Cardiac septum (tissue), 1 donor: ENCODE results near the gene LAMA3. TPM values are rescaled to one million over a fixed set of nuclear protein-coding genes. Genes with fewer than 3 reads are reported as not detected.

ENCODE experiments used
- DNase-seq: peaks from one replicate; pipeline ENCODE4 v3.0.0-alpha.2; 2020; ENCODE audit warnings: low spot score
- intact Hi-C: fragments of 100-400 bp; cut with DNase I; formaldehyde crosslinking; loops from one replicate; pipeline ENCODE4 v1.14.0; 2022
- total RNA-seq: library from RNA; stranded (reverse); fragmentation: NEBNext Ultra II Directional; extraction: Animal tissue kit (Norgen Biotek cat#: 25700); gene quantifications from one replicate; pipeline ENCODE4 v1.2.1, GENCODE V29; 2021
- donor health status: DM: no; HTN: no; CAD: no.

The LAMA3 gene
- total RNA-seq, 1 donor from 2014 or later = 3.0 TPM

DNA sequence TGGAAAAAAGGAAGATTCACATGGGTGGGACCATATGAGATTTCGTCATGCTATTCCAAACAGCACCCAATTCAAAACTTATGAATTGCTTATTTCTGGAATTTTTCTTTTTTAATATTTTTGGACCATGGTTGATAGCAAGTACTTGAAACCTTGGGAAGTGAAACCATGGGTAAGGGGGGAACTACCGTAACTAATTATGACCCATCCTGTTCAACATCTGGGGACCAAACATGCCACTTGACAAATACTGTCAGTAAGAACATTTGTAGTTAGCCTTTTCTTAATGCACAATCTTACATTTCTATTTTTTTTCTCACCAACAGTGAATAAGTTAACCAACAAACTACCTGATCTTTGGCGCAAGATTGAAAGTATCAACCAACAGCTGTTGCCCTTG is 219.6 kb downstream of the LAMA3 start:
- DNase-seq = no peak

DNA sequence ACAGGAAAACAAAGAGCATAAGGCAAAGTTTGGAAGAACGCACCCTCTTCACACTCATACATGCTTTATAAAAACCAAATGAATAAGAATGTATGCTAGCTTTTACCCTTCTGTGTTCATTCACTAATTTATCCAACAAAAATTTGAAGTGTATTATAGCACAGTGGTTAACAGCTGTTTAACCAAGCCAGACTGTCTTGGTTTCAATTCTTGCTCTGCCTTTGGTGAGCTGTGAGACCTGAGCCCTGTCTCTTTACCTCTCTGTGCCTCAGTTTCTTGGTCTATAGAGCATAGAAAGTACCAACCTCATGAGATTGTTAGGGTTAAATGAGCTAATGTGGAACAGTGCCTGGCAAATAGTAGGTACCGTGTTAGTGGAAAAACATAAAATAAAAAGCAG is 220.8 kb downstream of the LAMA3 start:
- intact Hi-C loops = loop anchor here (10.0 kb wide), 1 partner anchor 175 kb away; no protein-coding TSS in a partner anchor
- DNase-seq = no peak

More for the DNA sequence above, 219.6 kb downstream of the LAMA3 start:
- intact Hi-C loops = no loop called here

DNA sequence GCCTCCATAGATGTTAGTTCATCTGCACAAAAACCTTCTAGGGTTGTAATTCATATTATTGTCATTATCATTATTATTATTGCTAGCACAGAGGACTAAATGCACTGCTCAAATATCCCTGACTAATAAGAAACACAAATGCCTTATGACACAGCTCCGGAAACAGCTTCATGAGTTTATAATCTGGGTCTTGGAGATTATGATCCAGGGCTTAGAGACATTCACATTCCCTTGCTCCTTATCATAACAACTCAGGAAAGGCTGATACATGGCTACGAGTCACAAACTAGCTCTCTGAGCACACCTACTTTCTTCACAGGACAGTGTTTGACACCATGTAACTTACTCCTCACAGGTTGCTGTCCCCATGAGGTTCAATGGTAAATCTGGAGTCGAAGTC is 223.1 kb downstream of the LAMA3 start:
- DNase-seq = no peak
- intact Hi-C loops = loop anchor here (10.0 kb wide), 1 partner anchor 172 kb away; no protein-coding TSS in a partner anchor

DNA sequence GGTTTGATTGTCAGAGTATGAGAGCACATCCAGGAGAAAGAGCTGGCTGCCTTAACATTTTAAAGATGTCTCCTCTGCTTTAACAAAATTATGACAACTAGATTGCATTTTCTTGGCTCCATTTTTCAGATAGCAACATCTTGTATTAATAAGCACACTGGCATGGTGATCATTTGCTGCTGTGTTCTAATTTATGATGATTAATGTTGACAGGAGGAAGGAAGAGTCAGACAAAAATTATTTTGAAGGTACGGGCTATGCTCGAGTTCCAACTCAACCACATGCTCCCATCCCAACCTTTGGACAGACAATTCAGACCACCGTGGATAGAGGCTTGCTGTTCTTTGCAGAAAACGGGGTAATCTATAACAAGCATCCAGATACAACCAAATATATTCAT is 227.1 kb downstream of the LAMA3 start:
- no peak for DNase-seq
- intact Hi-C loops = loop anchor here (5.0 to 10.0 kb wide), 3 partner anchors 89 to 168 kb away; no protein-coding TSS in a partner anchor

DNA sequence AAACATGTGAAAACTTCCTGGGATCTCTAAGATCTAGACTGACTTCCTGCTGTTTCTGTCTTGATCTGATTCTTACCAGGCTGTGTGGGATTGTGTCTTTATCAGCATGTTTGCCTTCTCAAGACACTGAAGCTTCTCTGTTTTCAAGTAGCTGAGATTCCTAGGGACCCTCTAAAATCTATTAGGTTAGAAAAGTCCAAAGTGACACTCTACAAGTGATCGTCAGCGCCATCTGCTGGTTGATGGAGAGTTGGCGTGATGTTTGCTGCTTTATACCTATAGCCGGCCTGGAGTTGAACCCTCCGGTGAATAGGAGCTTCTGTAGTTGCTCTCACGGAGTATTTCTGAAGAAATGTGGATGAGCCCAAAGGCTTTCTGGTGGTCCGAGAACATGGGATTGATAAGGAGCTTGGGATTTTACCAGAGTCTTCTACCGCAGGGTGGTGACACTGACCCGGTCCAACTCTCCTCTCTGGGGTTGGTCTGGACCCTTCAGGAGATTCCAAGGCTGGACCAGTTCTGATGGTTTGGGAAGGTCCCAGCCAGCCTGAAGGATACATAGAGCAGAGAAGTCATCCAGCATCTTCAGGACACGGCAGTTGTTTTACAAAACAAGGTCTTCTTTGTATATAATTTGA is 229.3 kb downstream of the LAMA3 start:
- intact Hi-C loops = loop anchor here (2.0 to 10.0 kb wide), 4 partner anchors 91 to 296 kb away; no protein-coding TSS in a partner anchor
- peak; percentile 80 for DNase-seq

DNA sequence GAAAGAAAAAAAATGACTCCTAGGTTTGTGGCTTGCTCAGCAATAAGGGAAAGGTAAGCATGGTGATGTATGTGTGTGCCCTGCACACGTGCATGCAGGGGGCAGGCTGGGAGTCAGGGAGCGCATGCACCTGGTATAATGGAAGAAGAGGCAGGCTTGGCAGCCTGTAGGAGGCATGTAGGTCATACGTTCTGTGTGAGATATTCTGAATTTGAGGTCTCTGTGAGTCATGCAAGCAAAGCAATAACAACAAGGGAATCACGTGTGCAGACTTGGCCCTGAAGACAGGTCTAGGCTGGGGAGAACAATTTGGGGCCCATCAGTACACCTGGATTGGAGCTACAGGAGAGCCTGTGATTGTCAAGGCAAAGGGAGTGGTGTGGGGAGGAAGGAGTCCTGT is 230.8 kb downstream of the LAMA3 start:
- intact Hi-C loops = loop anchor here (10.0 kb wide), 1 partner anchor 195 kb away; no protein-coding TSS in a partner anchor
- DNase-seq = no peak

DNA sequence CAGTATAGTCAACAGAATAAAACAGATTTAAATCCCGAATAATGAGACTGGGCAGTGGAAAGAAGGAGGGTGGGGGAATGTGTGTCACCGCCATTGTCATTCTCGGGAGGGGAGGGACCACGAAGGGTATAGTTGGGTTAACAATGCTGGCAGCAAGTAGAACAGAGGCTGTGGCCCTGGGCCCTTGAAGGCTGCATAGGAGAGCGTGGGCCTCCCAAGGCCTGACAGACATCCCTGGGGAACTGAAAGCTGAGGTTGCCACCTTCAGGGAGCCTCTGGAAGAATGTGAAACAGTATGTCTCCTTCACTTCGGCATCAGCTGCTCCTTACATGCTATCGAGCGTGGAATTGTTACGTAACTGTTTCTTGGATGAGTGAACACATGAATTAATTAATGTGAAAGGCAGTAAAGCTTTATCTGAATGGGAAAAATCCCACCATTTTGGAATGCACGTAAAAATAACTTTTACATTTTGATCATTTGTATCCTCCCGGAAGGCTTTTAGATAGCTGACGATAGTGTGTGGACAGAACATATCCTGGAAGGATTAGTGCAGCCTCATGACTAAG is 232.5 kb downstream of the LAMA3 start:
- intact Hi-C loops = loop anchor here (10.0 kb wide), 1 partner anchor 193 kb away; no protein-coding TSS in a partner anchor
- DNase-seq = no peak

DNA sequence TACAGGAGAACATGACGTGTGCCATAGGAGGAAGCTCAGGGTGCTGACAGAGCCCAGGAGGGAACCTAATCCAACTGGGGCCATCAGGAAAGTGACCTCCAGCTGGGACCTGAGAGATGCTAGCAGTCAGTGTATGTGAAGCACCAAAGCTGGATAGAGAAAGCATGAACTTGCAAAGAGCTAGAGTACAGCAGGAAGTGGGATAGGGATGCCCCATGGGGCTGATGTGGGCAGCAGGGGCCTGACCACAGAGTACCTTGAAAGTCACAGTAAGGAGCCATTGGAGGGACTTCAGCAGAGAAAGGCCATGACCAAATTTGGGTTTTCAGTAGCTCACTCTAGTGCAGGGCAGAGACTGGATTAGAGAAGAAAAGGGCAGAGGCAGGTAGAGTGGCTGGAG is 233.7 kb downstream of the LAMA3 start:
- DNase-seq = no peak
- intact Hi-C loops = loop anchor here (10.0 kb wide), 1 partner anchor 192 kb away; no protein-coding TSS in a partner anchor

DNA sequence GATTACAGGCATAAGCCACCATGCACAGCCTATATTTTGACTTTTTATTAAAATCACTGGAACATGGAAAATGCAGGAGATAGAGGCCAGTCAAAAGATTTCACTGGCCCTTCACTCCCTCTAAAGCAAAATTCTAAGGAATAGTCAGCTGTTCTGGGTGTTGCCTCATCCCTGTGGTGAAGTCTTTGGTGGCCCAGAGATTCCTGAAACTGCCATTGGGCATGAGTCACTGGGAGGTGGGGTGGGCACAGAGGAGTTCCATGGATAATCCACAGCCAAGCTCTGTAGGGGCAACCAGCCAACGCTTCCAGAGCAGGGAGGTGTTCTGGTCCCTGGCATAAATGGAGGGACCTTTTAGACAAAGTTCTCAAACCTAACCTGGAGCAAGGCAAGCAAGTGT is 235.6 kb downstream of the LAMA3 start:
- intact Hi-C loops = loop anchor here (10.0 kb wide), 1 partner anchor 190 kb away; no protein-coding TSS in a partner anchor
- DNase-seq = no peak

DNA sequence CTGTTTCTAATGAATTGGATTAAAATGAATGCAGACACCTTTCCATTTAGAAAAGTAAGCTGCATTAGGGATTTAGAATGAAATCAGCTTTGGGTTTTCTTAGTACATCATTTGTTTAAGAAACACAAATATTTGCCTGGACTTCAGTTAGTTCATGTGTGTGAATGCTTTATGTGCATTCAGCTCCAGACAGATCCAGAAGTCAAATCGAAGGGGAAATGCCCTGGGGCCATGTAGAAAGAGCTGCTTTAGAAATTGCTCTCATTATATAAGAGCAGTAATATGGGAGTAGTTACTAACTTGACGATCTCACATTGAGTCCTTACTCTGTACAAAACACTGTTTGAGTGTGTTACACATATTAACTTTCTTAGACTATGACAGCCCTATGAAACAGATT is 237.3 kb downstream of the LAMA3 start:
- no peak for DNase-seq
- intact Hi-C loops = loop anchor here (10.0 kb wide), 1 partner anchor 188 kb away; no protein-coding TSS in a partner anchor

DNA sequence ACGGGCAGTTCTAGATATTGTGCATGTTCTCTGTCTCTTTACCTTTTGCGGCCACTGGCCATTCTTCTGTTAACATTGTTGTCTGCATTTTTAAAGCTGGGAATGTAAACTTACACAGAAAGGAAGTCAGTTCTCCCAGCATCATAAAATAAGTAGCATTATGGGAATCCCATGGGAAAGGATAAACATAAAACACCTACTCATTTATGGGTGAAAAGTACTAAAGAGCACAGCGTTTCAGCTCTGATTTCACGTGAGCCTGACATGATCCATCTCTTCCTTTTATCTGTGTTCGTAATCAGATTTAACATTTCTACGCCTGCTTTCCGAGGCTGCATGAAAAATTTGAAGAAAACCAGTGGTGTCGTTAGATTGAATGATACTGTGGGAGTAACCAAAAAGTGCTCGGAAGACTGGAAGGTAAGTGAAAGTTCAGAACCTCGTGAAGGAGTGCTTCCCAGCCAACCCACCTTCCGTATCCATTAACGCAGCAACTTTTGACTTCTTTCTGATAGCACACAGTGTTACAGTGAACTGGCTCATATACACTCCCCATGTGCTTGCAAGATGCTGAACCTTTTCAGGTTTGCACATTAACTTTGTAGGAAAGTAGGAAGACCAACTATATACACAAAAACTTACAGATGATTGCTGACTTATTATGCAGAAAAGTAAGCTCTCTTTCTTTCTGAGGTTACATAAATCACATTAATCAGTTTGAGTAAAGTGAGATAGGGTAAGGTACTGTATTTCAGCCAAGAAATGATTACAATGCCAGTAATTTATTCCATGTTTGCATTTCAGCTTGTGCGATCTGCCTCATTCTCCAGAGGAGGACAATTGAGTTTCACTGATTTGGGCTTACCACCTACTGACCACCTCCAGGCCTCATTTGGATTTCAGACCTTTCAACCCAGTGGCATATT is 238.8 kb downstream of the LAMA3 start:
- no peak for DNase-seq
- intact Hi-C loops = loop anchor here (10.0 kb wide), 1 partner anchor 187 kb away; no protein-coding TSS in a partner anchor

DNA sequence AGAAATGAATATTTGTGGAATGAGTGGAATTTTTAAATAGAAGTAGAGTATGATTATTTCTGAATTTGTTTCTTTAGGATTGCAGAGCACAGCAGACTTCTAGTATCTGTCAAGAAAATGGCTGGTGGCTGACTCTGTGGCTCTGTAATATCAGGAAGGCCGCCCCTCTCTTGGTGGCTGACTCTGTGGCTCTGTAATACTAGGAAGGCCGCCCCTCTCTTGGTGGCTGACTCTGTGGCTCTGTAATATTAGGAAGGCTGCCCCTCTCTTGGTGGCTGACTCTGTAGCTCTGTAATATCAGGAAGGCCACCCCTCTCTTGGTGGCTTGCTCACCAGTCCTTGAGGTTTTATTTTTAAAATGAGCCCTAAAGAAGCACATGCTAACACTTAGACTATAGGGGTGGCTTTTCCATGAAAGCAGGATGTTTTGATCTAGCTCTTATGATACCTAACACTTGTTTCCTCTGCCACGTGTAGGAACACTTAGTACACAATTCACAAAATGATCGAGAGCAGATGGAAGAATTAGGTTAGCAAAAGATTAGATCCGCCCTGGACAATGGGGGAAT is 240.2 kb downstream of the LAMA3 start:
- intact Hi-C loops = loop anchor here (10.0 kb wide), 1 partner anchor 185 kb away; no protein-coding TSS in a partner anchor
- no peak for DNase-seq

DNA sequence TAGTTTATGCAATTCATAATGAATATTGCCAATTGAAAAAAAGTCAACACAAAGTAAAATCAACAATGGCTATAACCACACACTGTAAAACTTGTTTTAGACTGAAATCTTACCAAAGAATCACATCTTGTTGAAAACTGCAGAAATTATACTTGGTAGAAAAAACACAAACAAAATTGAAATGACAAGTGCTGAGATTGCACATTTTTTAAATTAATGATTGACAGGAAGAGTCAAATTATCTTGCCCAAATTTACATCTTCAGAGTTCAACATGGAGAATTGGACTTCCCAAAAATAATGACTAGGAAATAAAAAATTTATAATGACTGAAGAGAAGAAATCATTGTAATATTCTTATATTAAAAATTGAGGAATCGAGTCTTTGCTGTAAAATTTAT is 240.7 kb downstream of the LAMA3 start:
- DNase-seq = no peak
- intact Hi-C loops = no loop called here

DNA sequence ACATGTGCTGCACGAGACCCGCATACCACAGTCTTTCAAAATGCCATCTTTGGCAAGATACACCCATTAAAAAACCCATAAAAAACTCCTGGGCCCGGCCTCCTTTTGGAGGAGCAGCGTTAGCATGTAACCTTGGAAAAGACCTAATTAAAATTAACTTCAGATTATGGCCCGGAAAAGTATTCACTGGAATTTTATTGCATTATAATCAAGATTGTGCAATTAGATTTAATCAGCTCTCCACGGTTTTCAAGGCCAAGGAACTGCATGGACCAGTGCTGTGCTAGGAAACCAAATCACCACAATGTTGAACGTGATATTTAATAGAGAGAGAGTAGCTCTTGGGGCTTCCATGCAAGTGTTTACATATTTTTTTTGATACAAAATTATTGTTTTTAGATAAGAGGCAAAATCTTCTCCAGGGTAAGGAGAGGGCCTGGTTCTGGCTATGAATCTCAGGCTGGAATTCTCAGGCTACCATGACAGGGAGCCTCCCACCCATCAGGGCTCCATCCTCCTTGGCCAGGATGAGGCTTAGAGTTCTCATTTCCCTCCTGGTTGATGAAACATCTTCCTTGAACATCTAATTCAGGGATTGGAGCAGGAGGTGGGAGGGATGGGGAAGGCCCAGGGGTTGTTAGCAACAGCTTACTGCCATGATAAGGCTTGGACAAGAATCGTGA is 243.3 kb downstream of the LAMA3 start:
- DNase-seq = no peak
- intact Hi-C loops = no loop called here

DNA sequence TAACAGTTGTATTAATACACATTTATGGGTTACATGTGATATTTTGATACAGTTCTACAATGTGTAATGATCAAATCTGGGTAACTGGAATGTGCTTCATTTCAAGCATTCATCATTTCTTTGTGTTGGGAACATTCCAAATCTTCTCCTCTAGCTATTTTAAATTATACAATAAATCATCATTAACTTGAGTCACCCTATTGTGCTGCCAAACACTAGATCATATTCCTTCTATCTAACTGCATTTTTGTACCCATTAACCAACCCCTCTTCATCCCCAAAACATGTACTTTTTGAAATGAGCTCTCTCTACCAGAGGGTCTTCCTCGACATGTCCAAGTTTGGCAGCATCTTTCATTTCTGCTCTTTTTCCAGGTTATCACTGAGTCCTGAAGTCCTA is 244.2 kb downstream of the LAMA3 start:
- no peak for DNase-seq
- intact Hi-C loops = no loop called here

DNA sequence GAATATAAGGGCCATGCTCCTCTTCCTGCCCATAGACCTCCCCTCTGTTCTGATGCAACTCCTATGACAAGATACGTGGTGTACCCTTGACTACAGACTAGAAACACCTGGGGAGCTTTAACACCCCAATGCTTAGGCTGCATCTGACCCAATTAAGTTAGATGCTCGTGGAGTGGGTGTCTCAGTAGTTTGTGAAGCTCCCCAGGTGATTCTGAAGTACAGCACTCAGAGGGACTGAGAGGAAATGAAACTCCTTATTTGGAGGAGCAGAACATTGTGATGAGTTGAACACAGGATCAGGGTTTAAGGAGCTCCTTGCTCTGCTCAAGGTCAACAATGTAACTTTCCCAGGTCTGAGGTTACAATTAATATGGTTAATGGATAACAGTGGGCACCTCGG is 245.0 kb downstream of the LAMA3 start:
- intact Hi-C loops = no loop called here
- DNase-seq = no peak

DNA sequence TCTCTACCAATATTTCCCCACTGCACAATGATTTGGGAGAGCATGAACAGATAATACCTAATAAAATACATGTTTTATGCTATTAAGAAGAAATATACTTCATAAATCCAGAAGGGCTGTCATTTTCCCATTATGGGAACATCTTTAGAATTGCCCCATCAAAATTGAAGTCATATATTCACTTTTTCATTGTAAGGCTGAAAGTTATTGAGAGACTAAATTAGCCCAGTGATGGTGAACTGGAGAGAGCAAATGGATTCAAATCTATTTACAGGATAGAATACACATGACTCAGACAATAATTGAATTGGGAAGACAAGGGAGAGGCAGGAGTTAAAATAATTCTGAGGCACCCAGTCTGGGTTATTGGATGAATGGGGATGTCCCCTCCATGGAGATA is 245.6 kb downstream of the LAMA3 start:
- intact Hi-C loops = no loop called here
- DNase-seq = no peak

DNA sequence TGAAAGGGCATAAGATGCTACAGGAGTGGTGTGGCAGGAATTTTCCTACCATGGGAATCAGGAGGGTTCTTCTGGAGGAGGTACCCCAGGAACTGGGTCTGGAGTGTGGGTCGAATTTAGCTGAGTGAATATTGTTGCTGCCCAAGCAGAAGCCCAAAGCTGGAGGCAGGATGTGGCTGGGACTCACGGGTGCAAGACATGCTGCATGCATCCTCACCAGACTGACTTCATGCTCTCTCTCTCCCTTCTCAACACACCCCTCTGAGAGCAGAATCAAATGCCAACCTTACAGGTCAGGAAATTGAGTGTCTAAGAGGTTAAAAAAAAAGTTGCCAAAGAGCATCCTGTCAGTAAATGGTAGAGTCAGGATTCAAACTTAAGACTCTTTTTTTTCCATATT is 246.6 kb downstream of the LAMA3 start:
- no peak for DNase-seq
- intact Hi-C loops = no loop called here

DNA sequence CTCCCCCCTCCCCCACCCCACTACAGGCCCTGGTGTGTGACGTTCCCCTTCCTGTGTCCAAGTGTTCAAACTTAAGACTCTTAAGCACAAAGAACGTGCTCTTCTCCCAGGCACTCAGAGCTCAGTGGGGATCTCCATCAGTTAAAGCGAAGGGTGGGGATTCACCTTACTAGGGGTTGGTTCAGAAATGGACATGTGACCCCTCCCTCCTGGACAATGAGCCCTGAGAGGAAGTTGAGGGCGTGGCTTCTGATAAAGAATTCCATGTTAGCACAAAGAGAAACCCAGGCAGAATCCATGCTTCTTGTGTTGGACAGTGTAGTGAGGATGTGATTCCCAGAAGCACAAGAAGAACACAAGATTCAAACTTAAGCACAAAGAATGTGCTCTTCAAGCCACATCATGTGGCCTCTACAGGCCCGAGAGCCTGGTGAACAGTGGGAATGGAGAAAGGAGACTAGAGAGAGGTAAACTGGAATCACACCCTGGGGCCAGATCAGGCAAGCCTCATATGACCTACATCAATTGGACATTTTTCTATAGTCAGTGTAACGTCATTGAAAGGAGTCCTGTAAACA is 247.2 kb downstream of the LAMA3 start:
- intact Hi-C loops = no loop called here

More for the DNA sequence above, 247.2 kb downstream of the LAMA3 start:
- DNase-seq = no peak
